ENCODE measurements around the gene GPC6.

The GPC6 gene

DNA sequence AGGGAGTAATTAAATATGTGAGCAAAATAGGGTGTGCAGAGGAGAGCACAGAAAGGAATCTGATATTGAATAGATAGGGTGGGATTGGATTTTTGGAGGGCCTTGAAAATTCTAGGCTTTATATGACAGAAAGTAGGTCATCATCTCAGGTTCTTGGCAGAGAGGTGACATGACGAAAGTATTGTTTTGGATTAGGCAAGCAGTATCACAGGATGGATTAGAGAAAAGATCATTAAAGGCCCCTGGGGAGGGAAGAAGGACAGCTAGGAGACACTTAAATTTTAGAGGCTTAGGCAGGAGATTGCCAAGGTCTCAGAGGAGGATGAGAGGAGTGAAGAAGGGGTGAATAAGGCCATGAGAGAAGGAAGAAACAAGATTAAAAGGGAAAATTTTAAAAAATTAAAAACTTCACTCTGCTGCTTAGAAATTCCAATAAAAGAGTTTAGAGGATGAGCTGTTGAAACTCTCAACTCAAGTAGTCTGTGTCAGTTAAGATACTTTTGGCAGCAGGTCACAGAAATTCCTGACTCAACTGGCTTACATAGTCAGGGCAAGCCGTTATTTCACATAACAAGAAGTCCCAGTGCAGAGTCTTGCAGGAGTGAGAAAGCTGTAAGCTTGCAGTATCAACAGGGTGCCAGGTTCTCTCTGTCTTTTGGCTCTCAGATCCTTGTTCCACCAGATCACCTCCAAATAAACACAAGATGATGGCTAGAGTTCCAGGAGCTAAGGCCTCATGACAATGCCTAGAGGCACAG, 8.8 kb downstream of the GPC6 start:
- in situ Hi-C loops (cut with HindIII; ENCODE audit: low sequenced_read_pairs): loop anchor here (25.0 kb wide), 1 partner anchor 1127 kb away; no protein-coding TSS in a partner anchor
- no peak for DNase-seq (ENCODE audit: low read depth)
- H3K4me3 ChIP-seq (ENCODE audit: low read depth, low read length): no peak overlapping the region
- TF ChIP-seq, protein P1, sequence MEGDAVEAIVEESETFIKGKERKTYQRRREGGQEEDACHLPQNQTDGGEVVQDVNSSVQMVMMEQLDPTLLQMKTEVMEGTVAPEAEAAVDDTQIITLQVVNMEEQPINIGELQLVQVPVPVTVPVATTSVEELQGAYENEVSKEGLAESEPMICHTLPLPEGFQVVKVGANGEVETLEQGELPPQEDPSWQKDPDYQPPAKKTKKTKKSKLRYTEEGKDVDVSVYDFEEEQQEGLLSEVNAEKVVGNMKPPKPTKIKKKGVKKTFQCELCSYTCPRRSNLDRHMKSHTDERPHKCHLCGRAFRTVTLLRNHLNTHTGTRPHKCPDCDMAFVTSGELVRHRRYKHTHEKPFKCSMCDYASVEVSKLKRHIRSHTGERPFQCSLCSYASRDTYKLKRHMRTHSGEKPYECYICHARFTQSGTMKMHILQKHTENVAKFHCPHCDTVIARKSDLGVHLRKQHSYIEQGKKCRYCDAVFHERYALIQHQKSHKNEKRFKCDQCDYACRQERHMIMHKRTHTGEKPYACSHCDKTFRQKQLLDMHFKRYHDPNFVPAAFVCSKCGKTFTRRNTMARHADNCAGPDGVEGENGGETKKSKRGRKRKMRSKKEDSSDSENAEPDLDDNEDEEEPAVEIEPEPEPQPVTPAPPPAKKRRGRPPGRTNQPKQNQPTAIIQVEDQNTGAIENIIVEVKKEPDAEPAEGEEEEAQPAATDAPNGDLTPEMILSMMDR (IDR thresholded peaks at IDR 0.05; ENCODE audit: low read depth, low read length, missing control alignments): no peak

DNA sequence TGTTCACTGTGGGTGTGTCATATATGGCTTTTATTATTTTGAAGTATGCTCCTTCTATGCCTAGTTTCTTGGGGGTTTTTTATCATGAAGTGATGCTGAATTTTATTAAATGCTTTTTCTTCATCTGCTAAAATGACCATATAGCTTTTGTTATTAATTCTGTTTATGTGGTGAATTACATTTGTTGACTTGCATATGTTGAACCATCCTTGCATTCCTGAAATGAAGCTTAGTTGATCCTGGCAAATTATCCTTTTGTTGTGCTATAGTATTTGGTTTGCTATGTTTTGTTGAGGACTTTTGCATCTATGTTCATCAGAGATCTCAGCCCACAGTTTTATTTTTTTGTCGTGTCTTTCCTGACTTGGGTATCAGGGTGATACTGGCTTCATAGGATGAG, 12.1 kb downstream of the GPC6 start:
- in situ Hi-C loops (cut with HindIII; ENCODE audit: low sequenced_read_pairs): loop anchor here (25.0 kb wide), 1 partner anchor 1124 kb away; no protein-coding TSS in a partner anchor
- TF ChIP-seq, protein P1 (IDR thresholded peaks at IDR 0.05; ENCODE audit: low read depth, low read length, missing control alignments): no peak

DNA sequence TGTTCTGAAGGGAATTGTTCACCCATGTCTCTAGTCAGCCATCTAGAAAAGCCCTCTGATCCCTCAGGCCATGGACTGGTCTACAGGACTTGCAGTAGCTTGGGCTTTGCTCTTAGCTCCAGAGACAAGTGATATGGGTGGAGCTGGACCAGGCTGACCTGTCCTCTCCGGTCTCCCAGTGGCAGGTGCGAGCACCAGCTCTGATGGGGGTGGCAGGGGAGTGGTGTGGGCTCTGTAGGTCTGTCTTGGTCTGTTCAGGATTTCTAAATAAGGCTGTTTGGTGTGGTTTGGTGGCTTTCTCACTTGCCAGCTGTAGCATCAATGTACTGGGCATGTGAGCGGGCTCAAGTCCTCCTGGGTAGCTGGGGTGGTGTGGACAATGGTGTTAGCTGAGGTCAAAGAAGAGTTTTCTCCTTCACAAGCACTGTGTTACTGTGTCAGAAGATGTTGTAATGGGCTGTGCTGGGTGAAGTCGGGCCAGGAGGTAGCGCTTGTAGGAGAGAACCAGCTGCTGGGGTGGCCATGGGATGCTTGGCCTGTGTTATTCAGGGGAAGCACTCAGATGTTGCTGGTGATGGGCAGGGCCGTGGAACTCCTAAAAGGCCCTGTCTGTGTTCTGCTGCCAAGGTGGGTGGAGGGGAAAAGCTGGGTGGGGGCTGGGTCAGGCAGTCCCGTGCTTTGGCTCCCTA, 16.9 kb downstream of the GPC6 start:
- TF ChIP-seq, protein P1 (IDR thresholded peaks at IDR 0.05; ENCODE audit: low read depth, low read length, missing control alignments): no peak
- DNase-seq (ENCODE audit: low read depth): no peak
- H3K4me3 ChIP-seq (ENCODE audit: low read depth, low read length): no peak overlapping the region
- in situ Hi-C loops (cut with HindIII; ENCODE audit: low sequenced_read_pairs): loop anchor here (25.0 kb wide), 1 partner anchor 1119 kb away; no protein-coding TSS in a partner anchor

More for the DNA sequence above, 12.1 kb downstream of the GPC6 start:
- no peak for DNase-seq (ENCODE audit: low read depth)
- no peak overlapping the region for H3K4me3 ChIP-seq (ENCODE audit: low read depth, low read length)

DNA sequence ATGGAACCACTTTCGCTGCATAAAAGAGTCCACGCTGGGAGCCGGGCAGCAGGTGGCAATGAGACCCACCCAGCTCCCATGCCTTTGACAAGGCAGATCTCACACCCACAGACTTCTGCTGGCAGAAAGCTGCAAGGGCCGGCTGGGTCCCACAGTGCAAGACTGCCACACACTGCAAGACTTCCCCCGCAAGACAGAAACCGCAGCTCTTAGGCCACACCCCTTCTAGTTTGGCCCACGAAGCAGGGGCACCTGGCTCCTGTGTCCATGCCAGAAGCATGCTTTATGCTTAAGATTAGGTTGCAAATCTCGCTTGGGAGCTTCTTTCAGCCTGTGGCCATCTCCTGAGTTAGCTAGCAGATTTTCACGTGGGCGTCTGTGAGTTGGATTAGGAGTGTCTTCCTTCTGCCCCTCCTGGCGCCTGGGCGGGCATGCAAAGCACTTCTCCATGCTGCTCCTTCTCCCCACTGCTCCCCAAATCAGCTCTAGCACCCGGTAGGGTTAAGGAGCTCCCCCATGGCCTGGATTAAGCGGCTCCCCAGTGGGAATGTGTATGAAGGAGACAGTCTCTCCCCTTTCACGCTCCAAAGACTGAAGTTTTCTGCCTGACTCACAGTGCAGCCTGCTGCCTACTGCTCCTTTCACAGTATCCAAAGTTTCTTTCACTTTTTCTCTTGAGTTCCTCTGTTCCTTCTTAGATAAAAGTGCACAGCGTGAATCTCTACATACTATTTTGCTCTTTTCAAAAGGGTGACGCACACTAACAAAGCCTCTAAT, 17.7 kb downstream of the GPC6 start:
- H3K4me3 ChIP-seq (ENCODE audit: low read depth, low read length): peak overlapping the region; percentile 20
- DNase-seq (ENCODE audit: low read depth): no peak
- in situ Hi-C loops (cut with HindIII; ENCODE audit: low sequenced_read_pairs): loop anchor here (25.0 kb wide), 1 partner anchor 1118 kb away; no protein-coding TSS in a partner anchor
- TF ChIP-seq, protein P1 (IDR thresholded peaks at IDR 0.05; ENCODE audit: low read depth, low read length, missing control alignments): peak; percentile 2

DNA sequence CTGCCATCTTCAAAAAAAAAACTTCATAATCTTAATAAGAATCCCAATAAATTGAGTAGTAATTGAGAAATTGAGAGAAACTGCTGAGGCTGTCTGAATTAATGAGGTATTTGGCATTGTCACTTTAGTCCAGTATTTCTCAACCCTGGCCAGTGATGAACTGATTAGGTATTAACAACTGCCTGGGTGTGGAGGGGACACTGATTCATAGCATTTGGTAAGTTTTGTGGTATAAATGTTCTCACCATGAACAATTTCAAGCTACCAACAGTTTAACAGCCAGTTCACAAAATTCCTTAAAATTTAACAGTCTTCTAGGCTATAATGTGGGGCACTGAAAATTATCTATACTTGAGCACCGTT, 18.3 kb downstream of the GPC6 start:
- DNase-seq (ENCODE audit: low read depth): no peak
- TF ChIP-seq, protein P1 (IDR thresholded peaks at IDR 0.05; ENCODE audit: low read depth, low read length, missing control alignments): no peak
- no peak overlapping the region for H3K4me3 ChIP-seq (ENCODE audit: low read depth, low read length)
- in situ Hi-C loops (cut with HindIII; ENCODE audit: low sequenced_read_pairs): loop anchor here (25.0 kb wide), 1 partner anchor 1117 kb away; no protein-coding TSS in a partner anchor

DNA sequence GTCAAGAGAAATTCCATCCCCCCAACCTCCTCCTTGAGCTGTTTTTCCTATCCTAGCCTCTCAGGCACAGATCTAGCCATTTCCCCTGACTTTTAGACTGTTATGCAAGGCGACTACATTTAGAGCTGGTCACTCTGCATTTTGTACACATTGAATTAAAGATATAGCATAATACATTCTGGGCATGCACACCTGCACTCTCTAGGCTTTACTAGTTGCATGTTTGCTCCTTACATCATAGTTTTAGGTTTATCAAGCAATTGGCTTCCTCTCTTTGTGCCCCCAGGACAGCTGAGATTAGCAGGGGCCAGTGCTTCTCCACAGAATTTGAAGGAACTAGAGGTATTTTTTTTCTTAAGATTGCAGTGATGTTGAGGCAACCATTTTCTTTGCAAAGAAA, 19.5 kb downstream of the GPC6 start:
- TF ChIP-seq, protein P1 (IDR thresholded peaks at IDR 0.05; ENCODE audit: low read depth, low read length, missing control alignments): no peak
- no peak for DNase-seq (ENCODE audit: low read depth)
- no peak overlapping the region for H3K4me3 ChIP-seq (ENCODE audit: low read depth, low read length)
- in situ Hi-C loops (cut with HindIII; ENCODE audit: low sequenced_read_pairs): loop anchor here (25.0 kb wide), 1 partner anchor 1116 kb away; no protein-coding TSS in a partner anchor
